Muscle layer of duodenum (tissue), 2 donors: ENCODE measurements around the gene HTRA1.

Source experiments
- H3K27ac ChIP-seq: one replicate; pipeline ENCODE4 v1.7.0; 2013; ENCODE audit warnings: mild to moderate bottlenecking, low read length
- H3K27me3 ChIP-seq: one replicate; pipeline ENCODE4 v1.7.0; 2013; ENCODE audit warnings: low read depth, mild to moderate bottlenecking, control low read depth, low read length
- H3K36me3 ChIP-seq, 2 donors: one replicate each; pipeline ENCODE4 v1.7.0; 2013; ENCODE audit warnings: low read length in 2 of 2, control low read depth in 1 of 2, mild to moderate bottlenecking in 1 of 2; ENCODE audit not compliant: insufficient read depth in 2 of 2, control insufficient read depth in 1 of 2
- H3K4me1 ChIP-seq, 2 donors: one replicate each; pipeline ENCODE4 v1.7.0; 2013; ENCODE audit warnings: low read length in 2 of 2, mild to moderate bottlenecking in 2 of 2, control low read depth in 1 of 2, moderate library complexity in 1 of 2; ENCODE audit not compliant: insufficient read depth in 2 of 2, control insufficient read depth in 1 of 2
- H3K4me3 ChIP-seq, 2 donors: one replicate each; pipeline ENCODE4 v1.7.0; 2013; ENCODE audit warnings: low read length in 2 of 2, low read depth in 1 of 2, mild to moderate bottlenecking in 1 of 2
- H3K9me3 ChIP-seq, 2 donors: one replicate each; pipeline ENCODE4 v1.7.0; 2013; ENCODE audit warnings: low read length in 2 of 2, control low read depth in 1 of 2, mild to moderate bottlenecking in 1 of 2; ENCODE audit not compliant: control insufficient read depth in 1 of 2
- donor health status: healthy.

Gene HTRA1

GRCh38 chr10:122465401-122466040, 4.2 kb downstream of the HTRA1 start:
- H3K27me3 ChIP-seq = no peaks in the 10 kb centered on the region
- peaks cover 0 to 5% of the 10 kb centered on the region in 2 donors for H3K36me3 ChIP-seq
- H3K4me1 ChIP-seq = peaks cover 0 to 8% of the 10 kb centered on the region in 2 donors
- no peaks in the 10 kb centered on the region for H3K9me3 ChIP-seq
- no peak overlapping the region for H3K27ac ChIP-seq
- no peak overlapping the region for H3K4me3 ChIP-seq

GRCh38 chr10:122466951-122467381, 5.6 kb downstream of the HTRA1 start:
- no peak overlapping the region for H3K4me3 ChIP-seq
- peaks cover 0 to 8% of the 10 kb centered on the region in 2 donors for H3K4me1 ChIP-seq

DNA sequence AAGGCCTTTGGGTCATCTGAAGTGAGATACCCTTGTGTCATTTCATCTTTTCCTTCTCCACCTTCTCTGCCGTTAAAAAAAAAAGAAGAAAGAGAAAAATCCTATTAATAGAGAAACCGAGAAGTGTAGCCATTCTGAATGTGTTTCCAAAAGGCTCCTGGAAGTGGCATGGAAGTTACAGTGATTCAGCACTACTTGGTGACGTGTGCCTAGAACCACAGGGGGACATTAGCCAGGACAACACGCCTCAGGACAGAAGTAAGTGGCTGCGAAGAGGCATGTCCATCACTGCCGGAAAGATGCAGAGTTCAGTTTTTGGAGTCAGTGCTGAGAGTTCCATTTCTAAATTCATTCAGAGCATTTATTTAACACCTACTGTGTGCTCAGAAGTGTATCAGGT, 6.3 kb downstream of the HTRA1 start:
- peaks cover 0 to 5% of the 10 kb centered on the region in 2 donors for H3K36me3 ChIP-seq
- no peak overlapping the region for H3K27ac ChIP-seq
- no peak overlapping the region for H3K4me3 ChIP-seq
- no peaks in the 10 kb centered on the region for H3K27me3 ChIP-seq
- no peaks in the 10 kb centered on the region for H3K9me3 ChIP-seq
- H3K4me1 ChIP-seq = peaks cover 0 to 8% of the 10 kb centered on the region in 2 donors

More at GRCh38 chr10:122466951-122467381, 5.6 kb downstream of the HTRA1 start:
- H3K27ac ChIP-seq = no peak overlapping the region
- no peaks in the 10 kb centered on the region for H3K9me3 ChIP-seq
- no peaks in the 10 kb centered on the region for H3K27me3 ChIP-seq
- peaks cover 0 to 5% of the 10 kb centered on the region in 2 donors for H3K36me3 ChIP-seq

DNA sequence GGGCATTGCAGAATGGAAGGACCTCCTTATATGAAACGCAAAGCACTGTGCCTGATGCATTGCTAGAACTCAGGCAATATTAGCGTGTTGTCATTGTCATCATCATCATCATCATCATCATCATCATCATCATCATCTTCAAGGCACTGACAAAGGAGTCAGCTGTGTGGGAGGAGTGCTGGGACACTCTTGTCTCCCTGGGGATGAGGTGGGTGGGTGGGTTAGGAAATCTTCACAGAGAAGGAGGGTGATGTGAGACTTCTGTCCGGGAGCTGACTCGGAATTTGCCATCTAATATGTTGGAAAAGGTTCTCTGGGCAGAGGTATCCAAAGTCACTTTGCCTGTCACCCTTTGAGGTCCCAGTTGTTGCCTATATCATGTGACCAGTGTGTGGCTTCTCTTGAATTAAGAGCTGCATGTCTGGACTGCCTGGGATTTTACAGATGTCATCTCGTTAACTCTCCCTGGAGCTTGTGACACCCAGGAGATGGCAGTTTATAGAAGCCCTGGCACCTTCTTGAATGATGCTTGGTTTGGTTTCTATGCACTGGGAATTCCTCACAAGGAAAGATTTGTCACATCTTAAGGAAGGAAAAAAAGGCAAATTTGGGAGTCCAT, 7.1 kb downstream of the HTRA1 start:
- Histone ChIP-seq H3K4me1 (peaks cover 0 to 8% of the 10 kb centered on the region in 2 donors), H3K27ac (no peak overlapping the region), H3K27me3 (no peaks in the 10 kb centered on the region)

DNA sequence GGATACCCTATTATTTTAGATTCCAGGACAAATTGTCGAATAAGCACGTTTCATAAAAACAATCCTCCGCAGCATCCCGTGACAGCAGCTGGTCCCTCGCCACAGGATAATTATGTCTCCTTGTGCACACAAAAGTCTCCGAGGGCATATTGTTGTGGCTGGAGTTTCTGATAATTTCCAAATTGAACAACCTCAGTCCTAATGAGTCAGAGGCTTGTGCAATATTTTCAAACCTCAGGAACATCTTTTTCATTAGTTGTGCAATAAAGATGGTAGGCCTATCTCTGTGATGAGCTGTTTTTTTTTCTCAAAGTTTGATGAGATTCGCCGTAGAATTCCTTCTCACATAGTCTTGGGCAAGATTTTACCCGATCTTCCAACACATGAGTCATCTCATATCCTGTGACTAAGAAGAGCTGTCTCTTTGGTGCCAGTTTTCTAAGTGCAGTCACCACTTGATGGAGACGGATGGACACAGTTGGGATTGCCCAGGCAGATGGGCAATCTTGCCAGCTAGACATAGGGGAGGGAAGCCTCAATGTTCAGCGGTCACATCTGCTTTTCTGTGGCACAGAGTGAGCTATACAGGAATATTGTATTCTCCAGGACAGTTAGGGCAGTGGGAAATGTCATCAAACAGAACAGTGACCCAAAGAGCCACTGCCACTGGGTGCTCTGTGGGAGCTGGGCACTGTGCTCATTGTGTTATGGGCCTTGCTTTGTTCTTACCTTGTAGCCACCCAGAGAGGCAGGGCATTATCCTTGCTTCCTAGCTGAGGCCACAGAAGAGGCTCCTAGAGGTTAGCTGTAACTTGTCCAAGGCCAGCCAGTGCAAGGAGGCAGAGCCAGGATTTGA, 7.8 kb downstream of the HTRA1 start:
- Histone ChIP-seq H3K27me3 (no peaks in the 10 kb centered on the region), H3K4me1 (peaks cover 4 to 7% of the 10 kb centered on the region in 2 donors), H3K4me3 (no peak overlapping the region), H3K9me3 (no peaks in the 10 kb centered on the region), H3K36me3 (peaks cover 0 to 5% of the 10 kb centered on the region in 2 donors), H3K27ac (no peak overlapping the region)

More for the DNA sequence above, 7.1 kb downstream of the HTRA1 start:
- Histone ChIP-seq H3K9me3 (no peaks in the 10 kb centered on the region), H3K4me3 (no peak overlapping the region), H3K36me3 (peaks cover 0 to 5% of the 10 kb centered on the region in 2 donors)

- Histone ChIP-seq H3K36me3 (peaks cover 0 to 5% of the 10 kb centered on the region in 2 donors), H3K4me3 (no peak overlapping the region), H3K4me1 (peaks cover 10 to 13% of the 10 kb centered on the region in 2 donors), H3K27me3 (no peaks in the 10 kb centered on the region), H3K9me3 (no peaks in the 10 kb centered on the region), H3K27ac (no peak overlapping the region)
These were observed 8.5 kb downstream of the HTRA1 start for GRCh38 chr10:122469848-122470247.

- H3K9me3 ChIP-seq = no peaks in the 10 kb centered on the region
- peaks cover 10 to 31% of the 10 kb centered on the region in 2 donors for H3K4me1 ChIP-seq
- no peak overlapping the region for H3K27ac ChIP-seq
- H3K4me3 ChIP-seq = no peak overlapping the region
- H3K27me3 ChIP-seq = no peaks in the 10 kb centered on the region
- H3K36me3 ChIP-seq = no peaks in the 10 kb centered on the region
These were observed 10.3 kb downstream of the HTRA1 start for GRCh38 chr10:122471531-122472177.

- Histone ChIP-seq H3K27ac (no peak overlapping the region), H3K27me3 (no peaks in the 10 kb centered on the region), H3K4me1 (peaks cover 10 to 44% of the 10 kb centered on the region in 2 donors), H3K4me3 (no peak overlapping the region), H3K9me3 (no peaks in the 10 kb centered on the region), H3K36me3 (no peaks in the 10 kb centered on the region)
These were observed 11.8 kb downstream of the HTRA1 start for GRCh38 chr10:122473116-122473515.

GRCh38 chr10:122474131-122474818, 12.9 kb downstream of the HTRA1 start:
- no peak overlapping the region for H3K4me3 ChIP-seq
- peaks cover 10 to 45% of the 10 kb centered on the region in 2 donors for H3K4me1 ChIP-seq
- no peak overlapping the region for H3K27ac ChIP-seq
- no peaks in the 10 kb centered on the region for H3K27me3 ChIP-seq
- no peaks in the 10 kb centered on the region for H3K36me3 ChIP-seq
- H3K9me3 ChIP-seq = no peaks in the 10 kb centered on the region

DNA sequence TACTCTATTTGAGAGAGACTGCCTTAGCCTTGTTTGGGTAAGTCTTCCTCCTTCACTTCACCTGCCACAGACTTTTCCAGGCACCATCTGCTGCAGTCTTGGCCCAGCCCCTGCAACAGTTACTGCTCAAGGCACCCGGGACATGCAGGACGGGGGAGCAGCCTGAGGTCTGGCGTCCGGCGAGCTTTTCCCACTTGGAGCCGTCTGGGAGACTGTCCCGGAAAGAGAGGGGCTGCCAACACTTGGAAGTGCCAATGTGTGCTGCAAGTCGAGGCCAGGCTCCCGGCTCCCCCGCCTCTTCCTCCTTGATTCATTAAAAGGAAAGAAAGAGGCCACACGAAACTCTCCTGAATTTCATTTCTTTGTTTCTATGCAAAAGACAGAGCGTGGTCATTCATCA, 13.7 kb downstream of the HTRA1 start:
- H3K4me3 ChIP-seq = peak overlapping the region in 1 of 2 donors; percentile 22
- no peak overlapping the region for H3K27ac ChIP-seq

More for the DNA sequence above, 13.7 kb downstream of the HTRA1 start:
- H3K27me3 ChIP-seq = no peaks in the 10 kb centered on the region
- H3K36me3 ChIP-seq = no peaks in the 10 kb centered on the region
- no peaks in the 10 kb centered on the region for H3K9me3 ChIP-seq
- H3K4me1 ChIP-seq = peaks cover 10 to 45% of the 10 kb centered on the region in 2 donors
